GM18858 (cell line): ENCODE results near the gene AOC1.

Source experiments
- ATAC-seq: cut with Tn5 transposase; IDR thresholded peaks from one replicate; pipeline ENCODE4 v1.9.1; 2021; ENCODE audit not compliant: unreplicated experiment

AOC1 gene

DNA sequence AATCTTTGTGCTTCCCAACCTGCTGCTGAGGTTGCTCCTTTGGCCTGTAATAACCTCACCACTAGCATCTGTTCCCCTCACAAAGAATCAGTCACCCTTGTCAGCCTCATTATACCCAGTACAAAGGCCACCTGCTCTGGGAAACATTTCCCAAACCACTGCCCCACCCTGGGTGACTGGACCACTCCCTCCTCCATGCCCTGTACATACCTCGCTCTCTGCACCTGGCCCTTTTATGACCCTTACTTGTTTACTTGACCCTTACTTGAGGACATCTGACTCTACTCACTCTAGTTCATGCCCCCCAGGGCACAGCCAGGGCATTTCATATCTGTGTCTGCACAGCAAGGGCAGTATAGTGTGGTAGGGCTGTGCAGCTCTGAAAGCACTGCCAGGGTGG is 21.4 kb upstream of the AOC1 start:
- no peak for ATAC-seq

DNA sequence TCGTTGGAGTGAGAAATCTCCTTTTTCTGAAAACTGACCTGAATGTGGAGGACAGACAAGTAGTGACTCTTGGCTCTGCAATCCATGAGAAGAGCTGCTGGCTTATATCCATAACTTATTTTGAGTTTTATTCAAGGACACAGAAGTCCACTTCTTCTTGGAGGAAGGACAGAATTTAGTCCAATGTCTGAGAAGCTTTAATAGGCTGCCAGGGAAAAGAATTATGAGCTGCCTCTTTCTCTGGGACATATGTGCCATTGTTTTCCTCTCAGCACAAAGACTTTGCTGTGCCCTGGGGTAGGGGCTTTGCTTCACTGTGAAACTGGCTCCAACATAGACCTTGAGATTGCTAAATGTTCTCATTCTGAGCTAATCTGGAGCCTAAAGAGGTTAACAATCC is 20.5 kb upstream of the AOC1 start:
- no peak for ATAC-seq

DNA sequence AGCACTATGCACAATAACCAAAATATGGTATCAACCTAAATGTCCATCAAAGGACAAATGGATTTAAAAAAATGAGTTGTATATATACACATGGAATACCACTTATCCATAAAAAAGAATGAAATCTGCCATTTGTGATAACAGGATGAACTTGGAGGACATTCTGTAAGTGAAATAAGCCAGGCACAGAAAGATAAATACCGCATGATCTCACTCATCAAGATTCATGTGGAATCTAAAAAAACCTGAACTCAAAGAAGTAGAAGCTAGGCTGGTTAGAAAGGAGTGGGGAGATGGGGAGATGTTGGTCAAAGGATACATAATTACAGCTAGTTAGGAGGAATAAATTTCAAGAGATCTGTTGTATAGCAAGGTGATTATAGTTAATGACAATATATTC is 17.3 kb upstream of the AOC1 start:
- no peak for ATAC-seq

DNA sequence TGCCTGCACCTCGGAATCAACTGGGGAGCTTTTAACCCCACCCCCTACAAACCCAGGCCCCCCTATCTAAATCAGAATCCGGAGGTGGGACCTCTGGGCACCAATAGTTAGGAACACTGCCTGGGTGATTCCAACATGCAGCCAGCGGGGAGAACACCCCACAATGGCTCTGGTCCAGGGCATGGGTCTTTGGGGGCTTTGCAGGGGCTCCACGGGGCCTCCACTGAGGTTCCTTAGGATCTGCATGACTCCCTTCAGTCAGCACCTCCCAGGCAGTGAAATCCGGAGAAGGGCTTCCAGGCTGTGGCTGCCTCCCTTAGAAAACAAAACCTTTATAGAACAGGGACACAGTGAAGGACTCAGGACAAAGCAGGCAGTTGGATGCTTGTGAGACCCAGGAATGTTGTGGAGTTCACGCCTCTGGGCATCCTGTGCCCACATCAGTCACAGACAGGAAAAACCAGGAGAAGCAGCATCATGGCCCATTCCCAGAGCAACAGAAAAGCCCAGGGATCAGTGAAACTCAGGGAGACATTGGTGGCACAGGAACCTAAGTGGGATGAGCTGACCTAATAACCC is 16.5 kb upstream of the AOC1 start:
- no peak for ATAC-seq

DNA sequence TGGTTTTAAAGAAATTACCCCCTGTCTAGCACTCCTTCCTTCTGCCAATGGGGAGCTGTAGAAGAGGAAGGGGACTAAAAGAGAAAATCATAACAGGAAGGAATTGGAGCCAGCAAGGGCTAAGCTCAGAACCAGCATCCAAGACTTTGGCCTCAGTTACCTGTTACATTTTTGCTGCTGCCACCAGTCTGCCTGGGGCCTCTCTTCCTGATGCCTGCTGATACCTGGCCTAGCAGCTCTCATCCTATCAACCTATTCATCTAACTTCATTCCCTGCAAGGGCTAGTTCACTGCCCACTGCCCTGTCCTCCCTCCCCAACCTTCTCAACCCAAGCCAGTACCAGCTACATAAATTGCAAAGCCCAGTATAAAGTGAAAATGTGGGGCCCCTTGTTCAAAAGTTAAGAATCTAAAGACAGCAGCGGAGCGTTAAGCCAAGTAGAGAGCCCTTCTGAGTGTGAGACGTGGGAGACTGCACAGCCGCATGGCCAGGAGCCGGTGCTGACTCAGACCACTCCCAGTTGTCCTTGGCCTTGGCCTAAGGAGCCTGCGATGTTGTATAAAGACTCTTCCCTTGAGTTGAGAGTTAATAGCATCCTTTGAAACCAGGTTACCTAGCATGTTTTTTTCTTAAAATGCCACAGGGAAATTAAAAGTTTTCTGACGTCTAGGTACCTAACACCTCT is 13.2 kb upstream of the AOC1 start:
- ATAC-seq = no peak

DNA sequence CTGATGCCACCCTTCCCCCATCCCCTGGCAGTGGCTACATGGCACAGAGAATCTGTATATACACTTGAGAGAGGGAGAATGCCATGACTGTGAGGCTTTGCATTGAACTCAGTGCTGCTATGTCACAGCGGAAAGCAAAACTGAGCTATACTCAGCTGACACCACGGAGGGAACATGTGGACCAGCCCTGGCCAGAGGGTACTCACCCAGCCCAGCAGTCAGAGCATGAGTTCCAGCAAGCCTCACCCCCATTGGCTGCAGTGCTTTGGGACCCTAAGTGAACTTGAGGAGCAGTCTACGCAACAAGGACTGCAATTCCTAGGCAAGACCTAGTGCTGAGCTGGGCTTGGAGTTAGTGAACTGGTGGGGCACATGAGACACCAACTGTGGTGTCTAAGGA is 10.3 kb upstream of the AOC1 start:
- ATAC-seq = no peak

DNA sequence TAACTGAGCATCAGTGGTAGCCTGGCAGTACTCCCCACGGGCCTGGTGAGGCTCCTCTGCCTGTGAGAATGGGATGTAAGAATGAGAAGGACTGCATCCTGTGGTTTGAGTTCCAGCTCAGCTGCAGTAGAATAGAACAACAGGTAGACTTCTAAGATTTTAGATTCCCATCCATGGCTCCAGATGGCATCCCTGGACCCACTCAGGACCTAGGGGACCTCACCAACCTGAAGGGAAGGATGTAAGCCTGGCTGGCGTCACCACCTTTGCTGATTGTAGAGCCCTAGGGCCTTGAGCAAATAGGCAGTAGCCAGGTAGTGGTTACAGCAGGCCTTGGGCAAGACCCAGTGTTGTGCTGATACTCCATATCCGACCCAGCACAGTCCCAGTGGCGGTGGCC is 9.6 kb upstream of the AOC1 start:
- ATAC-seq = no peak

DNA sequence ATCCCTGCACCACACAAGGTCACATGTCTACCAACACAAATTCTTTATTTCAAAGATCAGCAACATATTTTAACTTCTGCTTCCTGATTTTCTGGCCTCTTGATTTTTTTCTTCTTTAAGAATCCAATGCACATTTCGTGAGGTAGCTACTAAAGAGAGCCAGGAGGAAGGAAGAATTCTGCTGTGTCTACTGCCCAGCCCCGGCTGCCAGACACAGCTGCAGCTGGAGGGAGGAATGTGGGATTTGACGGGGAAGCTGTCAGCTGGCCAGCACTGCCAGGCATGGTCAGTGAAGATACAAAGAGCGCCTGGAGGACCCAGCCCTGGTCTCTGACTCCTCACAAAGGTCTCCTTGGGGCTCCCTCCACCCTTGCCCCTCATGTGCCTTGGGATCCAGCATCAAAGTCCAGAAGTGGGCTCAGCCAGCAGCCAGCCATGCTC is 6.9 kb upstream of the AOC1 start:
- no peak for ATAC-seq

DNA sequence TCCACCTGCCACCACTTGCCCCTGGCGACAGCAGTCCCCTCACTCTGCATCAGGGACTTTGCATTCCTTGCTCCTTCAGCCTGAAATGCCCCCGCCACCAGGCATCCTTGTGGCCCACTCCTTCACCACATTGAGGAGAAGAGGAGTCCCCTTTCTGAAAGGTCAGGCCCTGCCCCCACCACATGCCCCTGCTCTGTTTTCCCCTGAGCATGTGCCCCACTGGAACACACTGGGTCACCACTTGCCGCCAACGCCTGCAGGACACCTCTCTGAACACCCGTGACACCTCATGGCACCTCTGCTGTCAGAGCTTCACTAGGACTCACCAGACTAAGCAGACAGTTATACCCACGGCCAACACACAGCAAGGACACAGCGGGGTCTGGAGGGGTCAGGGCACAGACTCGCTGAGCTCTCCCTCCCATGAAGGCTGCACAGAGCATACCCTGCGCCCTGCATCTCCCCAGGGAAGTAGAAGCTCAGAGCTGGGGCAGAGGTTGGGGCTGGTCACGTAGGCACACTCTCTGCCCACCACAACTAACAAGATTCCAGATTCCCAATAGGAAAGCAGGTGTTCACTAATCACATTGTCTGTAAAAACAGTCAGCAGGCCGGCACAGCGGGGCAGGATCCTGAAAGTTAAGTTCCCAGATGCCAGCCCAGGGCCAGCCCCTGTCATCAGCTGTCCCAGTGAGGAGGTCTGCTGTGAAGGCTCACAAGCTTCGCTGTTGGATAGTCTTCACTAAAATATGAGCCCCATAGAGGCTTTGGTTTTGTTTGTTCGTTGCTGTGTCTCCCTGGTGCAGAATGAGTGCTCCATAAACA is 5.8 kb upstream of the AOC1 start:
- no peak for ATAC-seq

DNA sequence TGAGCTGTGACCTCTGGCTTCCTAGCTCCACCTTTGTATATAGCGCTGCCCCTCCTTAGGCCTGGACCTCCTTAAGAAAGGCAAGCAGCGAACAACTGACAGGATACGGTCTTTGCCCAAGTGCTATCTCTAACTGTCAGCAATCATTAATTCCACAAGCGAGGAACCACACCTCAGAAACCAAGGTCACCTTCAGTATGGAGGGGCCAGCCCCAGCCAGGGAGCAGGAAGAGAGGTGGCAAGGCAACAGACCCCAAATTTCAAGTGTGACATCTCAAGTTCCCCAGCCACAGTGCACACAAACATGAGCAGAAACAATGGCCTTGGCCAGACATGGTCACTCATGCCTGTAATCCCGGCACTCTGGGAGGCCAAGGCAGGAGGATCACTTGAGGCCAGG is 4.8 kb upstream of the AOC1 start:
- ATAC-seq = no peak

DNA sequence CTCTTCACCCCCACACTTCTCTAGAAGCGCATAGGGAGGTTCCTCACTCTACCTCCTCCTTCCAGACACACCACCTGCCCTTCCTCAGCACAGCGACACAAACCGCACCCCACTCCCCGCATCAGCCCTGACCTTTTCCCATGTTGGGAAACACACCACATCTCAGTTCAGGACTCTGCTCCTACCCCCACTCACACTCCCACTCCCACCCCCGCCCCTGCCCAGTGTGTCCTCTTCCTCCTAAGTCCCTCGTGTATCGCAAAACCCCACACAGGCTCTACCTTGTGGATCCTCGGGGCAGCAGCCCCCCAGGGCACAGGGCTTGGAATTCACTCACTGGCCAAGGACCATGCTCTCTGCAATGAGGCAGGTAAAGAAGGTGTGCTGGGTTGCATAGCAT is 4.2 kb upstream of the AOC1 start:
- no peak for ATAC-seq

DNA sequence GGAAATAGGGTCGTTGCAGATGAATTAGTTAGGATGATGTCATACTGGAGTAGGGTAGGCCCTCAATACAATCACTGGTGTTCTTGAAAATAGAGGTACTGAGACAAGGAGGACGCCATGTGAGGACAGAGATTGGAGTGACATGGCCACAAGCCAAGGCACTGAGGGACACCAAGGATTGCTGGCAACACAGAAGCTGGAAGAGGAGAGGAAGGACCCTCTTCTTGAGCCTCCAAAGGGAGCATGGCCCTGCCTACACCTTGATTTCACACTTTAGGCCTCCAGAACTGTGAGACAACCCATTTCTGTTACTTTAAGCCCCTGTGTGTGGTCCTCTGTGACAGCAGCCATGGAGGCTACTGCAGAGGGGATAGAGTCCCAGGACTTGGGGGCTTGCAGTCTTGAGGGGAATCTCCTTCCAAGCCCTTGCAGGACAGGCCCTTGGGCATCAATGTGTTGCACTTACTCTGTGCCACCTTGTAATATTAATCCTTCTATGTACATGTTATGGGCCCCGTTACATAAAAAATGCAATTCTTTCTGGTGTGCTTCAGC is 3.7 kb upstream of the AOC1 start:
- ATAC-seq = no peak

DNA sequence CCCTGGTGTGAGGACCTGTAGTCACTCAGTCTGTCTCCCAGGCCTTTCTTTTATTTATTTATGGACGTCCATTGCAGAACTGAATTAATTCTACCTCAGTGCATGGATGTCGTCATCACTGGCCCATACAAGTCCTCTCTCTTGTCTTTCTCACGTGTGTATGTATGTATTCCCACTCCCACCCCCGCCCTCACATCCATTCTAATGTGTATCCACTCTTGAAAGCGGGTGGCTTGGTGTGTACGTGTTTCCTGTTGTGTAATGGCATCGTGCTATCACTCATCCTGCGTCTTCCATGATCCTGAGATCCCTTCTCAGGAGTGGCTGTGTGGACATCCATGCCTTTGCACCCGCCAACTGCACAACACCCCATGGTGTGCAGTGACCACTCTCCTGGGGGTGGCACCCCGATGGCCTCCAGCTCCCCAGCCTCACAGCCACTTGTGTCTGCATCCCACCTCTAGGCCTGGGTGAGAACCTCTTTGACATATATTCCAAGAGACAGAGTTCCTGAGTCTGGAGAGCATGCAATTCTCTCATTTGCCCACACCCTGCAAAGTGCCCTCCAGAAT is 3.0 kb upstream of the AOC1 start:
- no peak for ATAC-seq

DNA sequence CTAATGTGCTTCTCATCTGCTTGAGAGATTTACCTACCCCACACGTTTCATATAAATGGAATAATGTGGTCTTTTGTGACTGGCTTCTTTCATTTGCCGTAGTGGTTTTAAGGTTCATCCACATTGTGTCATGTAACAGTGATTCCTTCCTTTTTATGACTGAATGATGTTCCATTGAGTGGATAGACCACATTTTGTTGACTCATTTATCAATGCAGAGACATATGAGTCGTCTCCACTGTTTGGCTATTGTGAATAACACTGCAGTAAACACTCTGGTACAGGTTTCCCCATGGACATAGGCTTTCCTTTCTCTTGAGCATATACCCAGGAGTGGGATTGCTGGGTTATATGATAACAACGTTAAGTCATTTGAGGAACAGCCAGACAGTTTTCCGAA is 2.0 kb upstream of the AOC1 start:
- no peak for ATAC-seq

DNA sequence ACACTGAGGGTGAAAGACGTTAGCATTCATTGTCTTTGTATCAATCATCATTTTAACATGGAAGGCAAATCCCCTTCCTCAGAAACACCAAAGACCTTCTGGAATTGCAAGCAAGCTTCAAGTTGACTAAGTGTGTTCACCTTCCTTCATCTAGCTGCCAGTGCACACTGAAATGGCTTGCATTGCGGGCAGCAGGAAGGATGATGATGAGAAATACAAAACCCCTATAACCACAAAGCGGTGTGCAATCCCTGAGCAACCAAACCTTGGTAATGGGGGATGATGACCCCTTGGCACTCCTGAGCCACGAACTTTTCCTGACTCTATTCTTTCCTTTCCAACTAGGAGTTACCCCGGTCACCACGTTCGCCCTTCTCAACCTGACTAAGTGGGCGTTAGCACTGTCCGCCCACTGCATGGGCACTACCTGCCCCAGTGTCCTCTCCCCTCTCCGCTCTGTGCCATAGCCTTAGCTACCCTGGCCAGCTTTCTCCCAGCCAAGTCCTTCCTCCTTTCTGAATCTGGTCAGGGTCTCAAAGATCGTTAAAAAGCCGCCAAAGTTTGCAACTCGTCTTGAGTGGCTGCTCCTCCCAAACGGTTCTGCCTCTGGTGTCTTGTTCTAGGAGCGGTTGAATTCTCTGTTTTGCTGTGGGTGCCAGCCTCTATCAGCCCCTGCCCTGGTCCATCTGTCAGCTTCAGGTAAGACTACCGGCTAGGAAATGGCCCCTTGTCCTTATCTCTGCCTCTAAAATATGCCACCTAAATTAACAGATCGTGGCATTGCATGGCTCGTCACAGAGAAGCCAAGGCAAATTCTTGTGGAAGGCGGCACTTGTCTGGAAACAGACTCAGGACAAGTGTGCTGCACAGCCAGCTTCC is 586 bp upstream of the AOC1 start:
- no peak for ATAC-seq

DNA sequence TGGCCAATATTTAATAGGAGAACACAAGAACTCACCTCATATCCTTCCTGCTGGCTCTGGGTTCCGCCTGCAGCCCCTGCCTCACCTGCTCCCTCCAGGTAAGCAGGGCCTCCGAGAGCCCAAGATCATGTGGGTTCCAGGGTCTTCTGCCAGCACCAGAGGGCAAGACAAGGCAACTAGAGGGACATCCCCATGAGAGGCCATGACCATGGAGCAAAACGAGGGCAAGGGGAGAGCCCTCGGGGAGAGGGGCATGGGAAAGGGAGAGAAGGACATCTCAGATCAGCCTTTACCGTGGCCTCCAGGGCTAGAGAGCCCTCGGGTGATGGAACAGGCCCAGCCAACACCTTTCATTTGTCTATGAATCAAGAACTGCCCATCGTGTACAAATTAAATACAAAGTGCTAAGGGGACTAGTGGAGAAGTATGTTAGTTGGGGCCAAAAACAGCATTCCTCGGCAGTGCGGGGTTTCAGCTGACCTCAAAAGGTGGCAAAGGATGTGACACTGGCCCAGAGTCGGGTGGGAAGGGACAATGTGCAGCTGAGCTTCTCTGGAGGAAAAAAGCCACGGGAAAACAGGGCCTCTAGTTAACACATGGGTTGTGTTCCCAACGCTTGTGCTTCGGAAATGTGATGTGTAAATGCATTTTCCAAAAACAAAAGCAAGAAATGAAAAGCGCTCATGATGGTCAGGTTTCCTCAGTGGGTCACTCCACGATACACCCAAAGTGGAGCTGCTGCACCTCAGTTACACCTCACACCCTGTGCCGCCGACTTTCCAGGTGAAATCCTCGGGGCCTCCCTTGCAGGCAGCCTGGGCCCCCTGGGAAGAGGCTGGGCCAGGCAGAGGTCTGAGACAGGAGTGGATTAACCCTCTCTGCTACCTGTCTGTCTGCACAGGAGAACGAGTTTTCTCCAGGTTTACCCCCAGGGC is 2.0 kb downstream of the AOC1 start:
- ATAC-seq = no peak

DNA sequence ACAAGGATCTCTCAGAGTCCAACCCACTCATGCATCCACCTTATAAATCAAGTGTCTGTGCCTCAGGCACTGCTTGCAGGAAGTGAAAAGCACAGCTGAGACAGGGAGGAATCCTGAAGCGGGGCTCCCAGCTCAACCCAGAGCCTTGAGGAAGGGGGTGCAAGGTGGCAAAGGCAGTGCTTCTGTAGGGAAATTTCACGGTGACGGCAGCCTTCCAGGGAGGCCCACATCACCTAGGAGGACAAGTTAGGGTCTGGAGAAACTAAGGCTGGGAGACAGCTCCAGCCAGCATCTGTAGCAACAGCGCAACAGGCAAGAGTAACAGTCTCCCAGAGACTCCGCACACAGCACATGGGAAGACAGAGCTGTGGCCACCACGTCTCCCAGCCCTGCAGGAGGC is 2.7 kb downstream of the AOC1 start:
- ATAC-seq = no peak

DNA sequence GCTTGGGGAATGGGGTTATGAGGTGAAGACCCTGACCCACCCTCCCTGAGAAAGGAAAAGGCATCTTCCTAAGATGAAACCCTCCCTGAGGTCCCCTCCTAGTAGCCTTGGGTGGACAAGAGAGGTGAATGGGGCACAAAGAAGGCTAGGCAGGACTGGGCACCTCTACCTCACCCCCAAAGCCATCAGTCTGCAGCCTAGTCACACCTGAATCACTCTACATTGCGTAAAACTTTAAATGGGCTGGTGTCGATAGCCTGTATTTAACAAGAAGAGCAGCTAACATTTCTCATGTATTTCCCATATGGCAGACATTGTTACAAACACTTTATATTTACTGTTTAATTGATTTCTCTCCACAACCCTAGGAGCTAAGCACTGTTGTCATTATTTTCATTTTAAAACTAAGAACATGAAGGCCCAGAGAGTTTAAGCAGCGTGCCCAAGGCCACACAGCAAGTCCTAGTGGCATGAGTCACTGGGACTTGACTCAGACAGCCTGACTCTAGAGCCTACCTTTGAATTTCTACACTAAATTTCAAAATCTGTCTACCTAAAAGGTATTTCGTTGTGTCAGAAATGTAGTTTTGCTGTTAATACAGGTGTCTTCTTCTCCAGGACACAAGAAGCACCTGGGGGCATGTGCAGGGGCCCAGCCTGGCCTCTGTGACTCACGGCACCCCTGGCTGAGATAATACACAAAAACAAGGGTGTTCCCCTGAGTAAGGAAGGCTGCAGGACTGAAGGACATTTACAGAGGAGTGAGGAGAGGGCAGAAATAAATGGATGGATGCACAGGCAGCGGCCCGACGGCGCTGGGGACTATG is 3.4 kb downstream of the AOC1 start:
- ATAC-seq = no peak
